ENCODE measurements around the gene TTC39A.

TTC39A gene

DNA sequence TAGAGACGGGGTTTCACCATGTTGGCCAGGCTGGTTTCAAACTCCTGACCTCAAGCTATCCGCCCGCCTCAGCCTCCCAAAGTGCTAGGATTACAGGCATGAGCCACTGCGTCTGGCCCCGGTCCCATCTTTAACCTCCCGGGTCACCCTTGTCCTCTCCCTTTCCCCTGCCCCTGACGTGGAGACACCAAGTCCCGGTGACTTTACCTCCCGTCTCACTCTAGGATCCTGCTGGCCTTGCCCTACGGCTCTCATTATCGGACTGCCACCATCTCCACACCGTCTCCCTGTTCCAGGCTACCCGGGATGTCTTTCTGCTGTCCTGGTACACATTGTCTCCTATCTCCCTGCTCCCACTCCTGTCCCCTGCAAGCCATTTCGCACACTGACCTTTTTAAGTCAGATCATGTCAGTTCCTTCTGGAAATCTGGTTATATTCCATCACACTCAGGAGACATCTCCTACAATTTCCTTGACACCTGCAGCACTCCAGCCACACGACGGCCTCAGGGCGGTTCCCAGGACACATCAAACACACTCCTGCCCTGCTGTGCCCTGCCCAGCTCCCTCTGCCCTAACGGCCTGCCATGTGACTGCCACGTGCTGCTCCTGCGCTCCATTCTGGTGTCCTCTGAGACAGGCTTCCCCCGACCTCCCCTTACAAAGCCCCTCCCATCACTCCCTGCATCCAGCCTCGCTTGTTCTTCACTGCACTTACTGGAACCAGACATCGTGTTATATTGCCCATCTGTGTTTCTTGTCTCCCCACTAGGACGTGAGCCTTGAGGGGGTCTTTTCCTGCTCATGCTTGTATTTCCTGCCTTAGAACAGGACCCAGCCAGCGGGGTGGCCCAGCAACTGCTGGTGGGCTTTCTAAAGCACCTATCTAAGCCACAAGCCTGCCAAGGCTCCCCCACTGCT, 32.7 kb downstream of the TTC39A start:
- DNase-seq (ENCODE audit: low spot score), result no peak

DNA sequence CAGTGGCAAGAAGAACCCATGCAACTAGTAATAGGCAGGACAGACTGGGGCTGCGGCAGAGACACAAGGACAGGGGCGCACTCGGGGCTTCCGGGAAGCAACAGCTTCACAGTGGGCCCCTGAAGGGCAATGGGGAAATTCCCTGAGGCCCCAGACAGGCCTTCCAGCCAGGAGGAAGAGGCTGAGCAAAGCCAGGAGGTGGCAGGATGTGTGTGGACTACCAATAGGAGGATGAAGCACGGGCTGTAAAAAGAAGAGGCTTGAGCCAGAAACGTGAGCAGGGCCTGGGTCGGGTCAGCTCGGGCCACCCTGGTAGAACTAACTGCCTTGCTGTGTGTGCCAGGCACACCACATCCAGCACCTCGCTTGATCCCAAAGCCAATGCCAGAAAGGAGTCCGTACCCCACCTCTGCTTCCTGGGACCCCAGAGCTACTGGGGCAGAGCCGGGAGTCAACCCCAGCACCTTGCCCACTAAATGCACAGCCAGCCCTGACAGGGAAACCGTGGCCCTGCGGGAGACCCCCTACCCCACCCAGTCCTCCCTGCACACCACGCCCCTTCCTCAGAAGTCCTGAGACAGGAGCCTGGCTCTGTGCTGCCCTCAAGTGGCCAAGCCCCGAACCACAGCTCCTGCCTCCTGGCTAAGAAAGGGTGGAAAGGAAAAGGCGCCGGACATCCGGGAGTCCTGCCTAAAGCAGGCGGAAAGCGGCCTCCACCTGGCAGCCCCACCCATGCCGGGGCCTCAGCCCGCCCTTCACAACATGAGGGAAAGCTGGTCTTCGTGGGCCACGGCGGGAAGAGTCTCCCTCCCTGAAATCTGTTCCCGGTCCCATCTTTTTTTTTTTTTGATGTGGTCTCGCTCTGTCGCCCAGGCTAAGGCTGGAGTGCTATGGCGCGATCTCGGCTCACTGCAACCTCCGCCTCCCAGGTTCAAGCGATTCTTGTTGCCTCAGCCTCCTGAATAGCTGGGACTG, 33.7 kb downstream of the TTC39A start:
- DNase-seq (ENCODE audit: low spot score), result peak; percentile 89

DNA sequence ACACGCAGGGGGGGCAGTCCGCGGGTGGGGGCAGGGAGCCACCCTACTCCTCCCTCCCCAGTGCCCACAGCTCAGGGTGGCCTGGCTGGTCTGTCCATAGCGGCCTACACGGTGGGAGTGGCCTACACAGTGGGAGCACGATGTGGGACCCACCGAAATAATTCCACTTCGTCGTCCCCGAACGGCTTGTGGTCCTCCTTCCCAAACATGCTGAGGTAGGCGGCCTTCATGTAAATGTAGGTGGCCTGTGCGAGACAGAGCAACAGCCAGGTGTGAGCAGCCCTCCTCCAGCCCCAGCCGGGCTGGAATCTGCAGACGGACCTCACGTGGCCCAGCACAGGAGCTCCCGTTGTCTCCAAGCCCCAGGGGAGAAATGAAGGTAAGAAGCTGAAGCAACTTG, 34.4 kb downstream of the TTC39A start:
- DNase-seq (ENCODE audit: low spot score), result no peak

DNA sequence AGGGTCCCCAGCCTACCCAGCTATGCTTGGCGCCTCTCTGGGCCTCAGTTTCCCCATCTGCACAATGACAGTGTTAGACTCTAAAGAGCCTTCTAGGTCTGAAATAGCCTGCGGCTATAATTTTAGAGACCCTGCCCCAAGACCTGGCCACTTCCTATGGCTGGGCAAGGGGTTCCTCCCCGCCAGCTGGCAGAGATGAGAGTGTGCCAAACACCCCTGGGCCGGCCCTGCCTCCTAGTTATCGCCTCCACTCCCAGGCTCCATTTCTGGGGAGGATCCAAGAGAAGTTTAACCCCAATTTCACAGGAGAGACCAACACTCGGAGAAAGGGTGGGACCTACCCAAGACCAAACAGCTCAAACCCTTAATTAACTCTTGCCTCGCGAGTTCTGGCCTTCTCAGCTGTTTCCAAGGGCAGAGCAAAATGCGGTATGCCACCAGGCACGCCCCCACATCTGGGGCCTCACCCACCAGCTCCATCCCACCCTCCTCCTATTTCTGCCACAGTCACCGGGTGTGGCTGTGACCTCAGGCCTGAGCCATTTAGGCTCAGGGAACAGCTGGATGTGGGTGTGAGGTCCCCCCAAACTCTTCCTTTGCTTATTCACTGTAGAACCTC, 35.7 kb downstream of the TTC39A start:
- DNase-seq (ENCODE audit: low spot score), result no peak

DNA sequence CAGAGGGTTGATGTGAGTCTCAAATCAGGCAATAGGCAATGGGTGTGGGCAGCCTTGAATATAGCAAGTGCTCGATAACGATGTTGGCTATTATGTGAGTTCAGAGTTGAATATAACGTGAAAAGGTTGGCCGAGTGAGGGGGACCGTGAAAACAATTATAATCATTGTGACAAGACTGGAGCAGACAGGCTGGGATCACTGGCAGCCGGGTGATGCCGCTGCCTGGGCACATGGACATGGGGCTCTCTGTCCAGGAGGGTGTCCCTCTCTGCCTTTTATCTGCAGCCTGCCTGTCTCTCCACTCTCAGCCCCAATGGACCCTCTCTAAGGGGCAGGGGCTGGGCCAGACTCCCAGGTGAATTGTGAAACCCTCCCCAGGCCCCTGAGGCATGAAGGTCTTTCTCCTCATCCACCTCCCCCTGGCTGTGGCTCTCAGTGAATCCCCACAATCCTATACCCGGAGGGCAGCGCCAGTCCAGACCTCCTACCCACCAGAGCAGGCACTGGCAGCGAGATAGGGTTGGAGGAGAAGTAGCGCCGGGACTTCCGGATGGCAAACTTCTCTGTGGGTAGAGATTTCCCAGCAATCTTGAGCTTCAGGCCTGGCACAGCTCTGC, 36.4 kb downstream of the TTC39A start:
- DNase-seq (ENCODE audit: low spot score), result no peak

DNA sequence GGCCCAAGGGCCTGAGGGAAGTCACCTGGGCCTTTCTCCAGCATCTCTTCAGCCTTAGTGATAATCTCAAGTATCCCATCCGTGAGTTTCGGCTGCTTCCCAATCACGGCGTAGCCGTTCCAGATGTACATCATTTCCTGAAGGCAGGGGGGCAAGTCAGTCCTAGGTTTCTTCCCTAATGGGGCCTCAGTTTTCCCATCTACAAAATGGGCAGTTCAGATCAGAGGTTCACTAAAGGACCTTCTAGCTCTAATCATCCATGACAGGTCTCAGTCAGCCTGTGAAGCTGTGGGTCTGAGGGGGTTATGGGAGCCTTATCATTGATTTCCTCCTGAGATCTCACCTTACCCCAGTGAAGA, 39.9 kb downstream of the TTC39A start:
- no peak for DNase-seq (ENCODE audit: low spot score)

DNA sequence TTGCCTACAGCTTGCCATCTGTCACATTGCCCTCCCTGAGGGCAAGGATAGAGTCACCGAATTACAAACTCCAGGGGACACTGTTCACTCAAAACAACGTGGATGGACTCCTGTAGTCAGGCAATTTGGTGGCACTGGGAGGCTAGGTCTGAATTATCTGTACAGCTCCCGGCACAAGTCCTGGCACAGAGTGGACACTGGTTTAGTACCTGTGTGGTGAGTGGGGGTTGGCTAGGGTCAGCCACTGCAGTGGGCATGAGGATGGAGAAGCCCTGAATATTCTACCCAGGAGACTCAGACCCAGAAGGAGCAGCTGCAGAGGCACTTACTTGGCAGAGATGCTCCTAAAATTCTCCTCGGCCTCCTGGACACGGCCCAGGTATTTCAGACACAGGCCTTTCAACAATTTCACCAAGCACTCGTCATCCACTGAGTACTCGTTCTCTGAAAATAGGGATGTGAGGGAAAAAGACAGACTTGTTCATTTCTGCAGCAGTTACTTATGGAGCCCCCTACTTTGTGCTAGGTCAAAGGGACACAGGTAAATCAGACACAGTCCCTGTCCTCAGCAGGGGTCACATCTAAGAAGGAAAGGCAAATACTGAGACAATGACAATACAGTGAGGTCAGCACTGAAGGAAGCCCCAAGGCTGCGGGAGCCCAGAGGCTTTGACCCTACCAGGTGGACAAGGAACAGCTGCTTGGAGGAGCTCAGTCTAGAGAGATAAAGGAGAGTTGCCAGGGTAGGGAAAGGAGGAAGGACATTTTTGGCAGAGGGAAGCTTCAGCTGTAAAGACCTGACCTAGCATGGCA, 40.5 kb downstream of the TTC39A start:
- no peak for DNase-seq (ENCODE audit: low spot score)

DNA sequence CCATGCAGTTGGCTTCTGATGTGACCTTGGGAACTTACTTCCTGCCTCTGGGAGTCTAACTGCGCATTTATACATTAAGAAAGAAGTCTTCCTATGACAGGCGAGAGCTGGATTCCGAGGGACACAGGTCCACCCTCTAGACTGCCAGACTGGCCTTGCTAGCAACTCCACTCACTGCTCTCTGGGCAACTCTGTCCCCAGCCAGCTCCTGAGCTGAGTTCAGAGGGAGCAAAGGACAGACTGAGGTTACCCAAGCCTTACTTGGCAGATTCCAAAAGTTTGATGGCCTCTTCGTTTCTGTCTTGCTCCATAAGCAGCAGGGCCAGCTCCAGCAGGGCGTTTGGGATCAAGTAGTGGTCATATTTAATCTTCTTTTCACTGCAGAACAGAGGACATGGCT, 41.8 kb downstream of the TTC39A start:
- no peak for DNase-seq (ENCODE audit: low spot score)

DNA sequence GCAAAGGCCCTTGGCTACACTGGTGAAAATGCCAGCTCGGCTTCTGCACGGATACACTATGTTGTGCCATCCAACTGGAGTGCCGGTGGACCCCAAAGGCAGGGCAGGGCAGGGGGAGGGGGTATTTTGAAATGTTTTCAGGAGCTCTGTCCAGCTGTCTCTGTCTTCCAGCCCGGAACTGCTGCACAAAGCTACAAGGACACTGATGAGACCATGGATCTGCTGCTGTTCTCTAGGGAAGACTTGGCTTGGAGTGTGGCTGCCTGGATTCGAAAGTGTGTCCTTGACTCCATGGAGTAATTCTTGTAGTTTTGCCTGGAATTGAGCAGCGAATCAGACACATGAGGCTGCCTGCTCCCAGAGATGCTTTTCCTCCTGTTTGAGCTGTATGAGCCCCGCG, 42.4 kb downstream of the TTC39A start:
- no peak for DNase-seq (ENCODE audit: low spot score)

DNA sequence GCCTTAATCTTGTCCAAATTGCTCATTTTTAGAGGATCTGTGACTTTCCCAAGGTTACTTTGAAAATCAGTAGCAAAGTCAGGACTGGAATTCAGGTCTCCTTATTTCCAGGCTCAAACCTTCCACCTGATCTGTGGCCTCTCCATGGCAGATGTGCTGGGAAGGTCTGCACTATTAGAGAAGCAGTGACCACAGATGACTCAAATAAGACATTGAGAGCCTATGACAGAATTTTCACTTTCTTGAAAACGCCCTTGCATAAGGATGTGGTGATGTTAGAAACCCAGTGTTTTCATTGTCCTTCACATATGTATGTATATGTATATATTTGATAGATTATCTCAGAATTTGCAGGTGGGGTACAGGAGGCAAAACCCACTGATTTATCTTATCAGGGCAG, 45.3 kb downstream of the TTC39A start:
- DNase-seq (ENCODE audit: low spot score), result no peak

DNA sequence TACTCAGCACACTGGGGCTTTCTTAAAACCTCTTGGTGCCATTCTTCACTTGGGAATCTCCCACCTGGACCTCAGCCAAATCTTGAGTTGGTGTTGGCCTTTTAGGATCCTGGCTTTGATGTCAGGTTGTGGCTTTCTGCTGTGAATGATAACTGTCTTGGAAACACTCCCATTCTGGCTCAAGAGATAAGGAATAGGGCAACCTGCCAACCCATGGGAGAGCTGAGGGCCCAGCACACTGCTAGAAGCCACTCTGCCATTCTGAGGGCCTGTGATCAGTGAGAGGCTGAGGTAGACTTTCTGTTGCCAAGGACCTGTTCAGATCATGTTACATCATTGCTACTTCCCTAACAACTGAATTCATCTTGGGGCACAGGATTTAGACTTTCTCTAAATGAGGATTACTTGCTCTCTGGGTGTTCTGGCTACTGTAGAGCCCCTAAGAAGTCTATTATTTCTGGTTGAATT, 45.8 kb downstream of the TTC39A start:
- peak; percentile 37 for DNase-seq (ENCODE audit: low spot score)

DNA sequence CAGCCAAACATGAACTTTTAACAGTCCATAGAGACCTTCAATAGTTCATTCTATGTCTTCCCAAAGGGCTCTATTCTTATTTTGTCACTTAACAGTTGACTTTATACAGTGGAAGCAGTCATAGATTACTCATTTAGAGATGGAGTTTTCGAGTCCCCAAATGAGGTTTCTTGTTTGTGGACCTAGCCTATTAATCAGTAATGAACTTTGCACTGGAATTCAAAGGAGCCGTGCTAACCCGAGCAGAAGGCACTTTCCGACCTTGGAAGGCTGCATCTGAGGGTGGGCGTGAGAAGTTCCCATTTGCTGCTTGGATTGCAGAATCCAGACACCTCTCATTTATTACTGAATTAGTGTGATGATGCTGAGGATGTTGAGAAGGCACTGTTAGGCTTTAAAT, 46.4 kb downstream of the TTC39A start:
- DNase-seq (ENCODE audit: low spot score), result peak; percentile 52

DNA sequence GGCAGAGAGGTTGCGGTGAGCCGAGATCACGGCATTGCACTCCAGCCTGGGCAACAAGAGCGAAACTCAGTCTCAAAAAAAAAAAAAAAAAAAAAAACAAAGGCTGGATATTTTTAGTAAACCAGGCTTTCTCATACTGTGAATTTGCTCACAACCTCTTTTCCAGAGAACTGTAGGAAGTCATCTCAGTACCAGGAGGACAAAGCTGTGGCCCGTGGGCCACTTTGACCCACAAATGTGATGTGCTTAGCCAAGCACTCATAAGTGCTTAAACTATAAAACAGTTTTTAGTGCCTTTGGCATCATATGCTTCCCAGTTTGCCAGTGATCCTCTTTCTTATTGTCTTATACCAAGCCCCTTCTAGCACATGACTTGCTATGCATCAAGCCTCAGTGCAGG, 47.8 kb downstream of the TTC39A start:
- no peak for DNase-seq (ENCODE audit: low spot score)

DNA sequence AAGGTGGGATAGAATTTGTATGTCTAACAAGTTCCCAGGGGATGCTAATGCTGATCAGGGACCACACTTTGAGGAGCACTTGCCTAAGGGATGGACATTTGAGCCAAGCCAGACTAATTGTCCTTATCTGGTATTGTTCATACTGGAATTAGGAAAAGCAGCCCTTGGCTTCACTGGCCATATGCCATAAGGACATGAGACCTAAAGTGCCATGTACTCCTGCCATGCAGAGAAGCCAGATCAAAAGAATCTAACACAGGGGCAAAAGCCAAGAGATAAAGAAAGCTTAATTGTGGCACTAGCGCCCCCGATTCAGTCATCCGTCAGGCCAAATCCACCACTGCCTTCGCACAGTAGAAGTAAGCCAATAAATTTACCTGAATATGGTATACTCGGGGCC, 48.6 kb downstream of the TTC39A start:
- no peak for DNase-seq (ENCODE audit: low spot score)

DNA sequence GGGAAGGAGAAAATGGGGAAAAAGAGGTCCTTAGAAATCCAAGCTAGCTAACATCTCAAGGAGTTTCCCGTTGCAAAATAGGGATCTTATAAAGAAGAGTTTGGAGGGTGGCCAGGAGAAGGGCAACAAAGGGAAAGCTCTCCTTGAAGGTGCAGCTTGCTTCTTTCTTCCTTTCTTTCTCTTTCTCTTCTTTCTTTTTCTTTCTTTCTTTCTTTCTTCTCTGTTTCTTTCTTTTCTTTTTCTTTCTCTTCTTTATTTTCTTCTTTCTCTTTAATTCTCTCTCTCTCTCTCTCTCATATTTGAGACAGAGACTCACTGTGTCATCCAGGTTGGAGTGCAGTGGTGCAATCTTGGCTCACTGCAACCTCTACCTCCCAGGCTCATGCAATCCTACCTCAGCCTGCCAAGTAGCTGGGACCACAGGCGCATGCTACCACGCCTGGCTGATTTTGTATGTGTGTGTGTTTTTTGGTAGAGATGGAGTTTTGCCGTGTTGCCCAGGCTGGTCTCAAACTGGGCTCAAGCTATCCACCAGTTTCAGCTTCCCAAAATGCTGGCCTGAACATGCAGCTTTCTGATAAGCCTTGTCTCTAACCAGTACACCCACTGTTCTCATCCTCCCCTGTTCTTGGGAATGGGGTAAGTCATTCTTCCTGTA, 49.9 kb downstream of the TTC39A start:
- DNase-seq (ENCODE audit: low spot score), result peak; percentile 79

DNA sequence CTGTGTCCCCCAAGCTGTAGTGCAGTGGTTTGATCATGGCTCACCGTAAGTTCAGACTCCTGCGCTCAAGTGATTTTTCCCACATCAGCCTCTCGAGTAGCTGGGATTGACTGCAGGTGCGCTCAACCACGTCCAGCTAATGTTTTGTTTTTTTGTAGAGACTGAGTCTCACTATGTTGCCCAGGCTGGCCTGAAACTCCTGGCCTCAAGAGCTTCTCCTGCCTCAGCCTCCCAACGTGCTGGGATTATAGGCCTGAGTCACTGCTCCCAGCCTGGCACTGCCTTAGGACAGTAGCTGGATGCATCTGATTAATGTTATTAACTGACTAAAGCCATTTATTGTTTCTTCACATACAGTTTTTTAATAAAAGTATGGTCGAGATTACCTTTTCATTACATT, 54.1 kb downstream of the TTC39A start:
- DNase-seq (ENCODE audit: low spot score), result no peak

DNA sequence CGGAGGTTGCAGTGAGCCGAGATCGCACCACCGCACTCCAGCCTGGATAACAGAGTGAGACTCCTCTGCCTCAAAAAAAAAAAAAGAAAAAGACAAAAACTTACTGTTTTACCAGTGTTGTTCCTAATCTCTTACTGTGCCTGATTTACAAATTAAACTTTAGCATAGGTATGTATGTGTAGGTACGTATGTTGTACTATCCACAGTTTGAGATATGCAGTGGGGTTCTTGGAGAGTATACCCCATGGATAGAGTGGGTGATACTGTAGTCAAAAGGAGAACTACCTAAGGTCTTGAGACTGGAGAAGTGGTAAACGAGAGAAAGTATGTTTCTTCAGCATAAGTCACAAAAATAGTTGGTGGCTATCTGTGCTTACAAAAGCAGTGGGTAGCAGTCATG, 55.7 kb downstream of the TTC39A start:
- no peak for DNase-seq (ENCODE audit: low spot score)

DNA sequence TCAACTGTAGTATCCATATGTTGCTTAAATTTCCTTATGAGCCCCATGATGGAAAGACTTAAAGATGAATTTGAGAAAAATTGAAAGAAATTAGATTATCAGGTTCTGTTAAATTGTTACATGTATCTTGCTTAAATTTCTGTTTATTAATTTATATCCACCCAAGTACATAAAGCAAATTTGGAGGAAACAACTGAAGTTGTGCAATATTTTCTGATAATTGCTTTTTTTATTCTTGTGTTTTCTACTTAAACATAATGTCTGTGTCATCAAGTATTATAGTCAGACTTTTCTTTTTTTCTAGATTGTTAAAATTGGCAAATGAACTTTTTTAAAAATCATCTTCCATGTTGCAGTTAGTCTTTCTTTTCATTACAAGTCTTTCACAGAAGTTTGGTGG, 57.4 kb downstream of the TTC39A start:
- DNase-seq (ENCODE audit: low spot score), result no peak

DNA sequence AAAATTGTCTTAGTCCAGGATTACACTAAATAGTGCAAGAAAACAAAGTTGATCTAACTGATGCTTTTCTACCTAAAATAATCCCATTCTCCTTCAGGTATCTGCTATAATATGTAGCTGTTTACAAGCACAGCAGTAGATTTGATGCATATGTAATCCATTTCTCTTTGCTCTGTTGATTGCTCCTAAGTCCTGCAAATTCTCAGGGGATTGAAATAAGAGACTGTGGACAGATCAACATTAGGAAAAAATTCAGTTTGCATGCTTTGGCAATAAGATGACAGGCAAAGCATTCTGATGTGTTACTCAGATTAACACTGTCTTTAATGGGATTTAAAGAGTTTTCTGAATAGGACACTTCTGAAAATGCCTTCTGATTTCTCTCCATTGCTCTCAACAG, 59.6 kb downstream of the TTC39A start:
- DNase-seq (ENCODE audit: low spot score), result no peak

DNA sequence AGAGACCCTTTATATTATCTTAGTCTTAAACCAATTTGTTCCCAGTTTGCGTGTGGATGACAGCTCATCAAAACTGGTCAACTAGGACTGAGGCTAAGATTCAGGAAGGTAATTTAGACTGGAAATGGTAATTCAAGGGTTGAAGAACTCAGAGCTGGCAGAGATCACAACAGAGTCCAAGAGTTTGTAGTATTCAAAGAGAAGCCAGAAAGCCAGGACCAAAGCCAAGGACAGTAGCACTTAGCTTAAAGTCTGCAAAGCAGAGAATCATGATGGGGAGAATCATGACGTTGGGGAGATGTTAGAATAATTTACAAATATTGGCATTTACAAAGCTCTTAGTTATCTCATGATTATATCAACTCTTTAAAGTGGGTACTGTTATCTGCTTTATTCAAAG, 61.7 kb downstream of the TTC39A start:
- DNase-seq (ENCODE audit: low spot score), result no peak

DNA sequence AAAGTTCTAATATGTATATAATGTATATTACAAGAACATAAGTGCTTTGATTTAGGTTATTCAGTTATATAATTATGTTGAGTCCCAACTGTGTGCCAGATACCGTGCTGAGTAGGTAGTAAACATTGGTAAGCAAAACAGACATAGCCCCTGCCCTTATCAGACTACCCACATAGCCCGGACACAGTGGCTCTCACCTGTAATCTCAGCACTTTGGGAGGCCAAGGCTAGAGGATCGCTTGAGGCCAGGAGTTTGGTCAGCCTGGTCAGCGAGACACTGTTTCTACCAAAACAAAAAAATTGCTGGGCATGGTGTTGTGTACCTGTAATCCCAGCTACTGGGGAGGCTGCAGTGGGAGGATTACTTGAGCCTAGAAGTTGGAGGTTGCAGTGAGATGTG, 63.6 kb downstream of the TTC39A start:
- no peak for DNase-seq (ENCODE audit: low spot score)
